Measurements from ENCODE around the gene FAU. TPM values are rescaled to one million over a fixed set of nuclear protein-coding genes. Genes with fewer than 3 reads are reported as not detected.

The FAU gene
- total and polyA plus RNA-seq, 7 donors: 465 to 798 (median 639) TPM

GRCh38 chr11:65084598-65085375, 37.1 kb downstream of the FAU start:
- peak in 1 of 4 donors; percentile 8 for ATAC-seq
- TF ChIP-seq CTCF (IDR thresholded peaks at IDR 0.05): no peak
- H3K27me3 ChIP-seq (ENCODE audit: insufficient read depth in 3 of 3, low read length in 2 of 3): no peaks in the 10 kb centered on the region

GRCh38 chr11:65083834-65084597, 37.9 kb downstream of the FAU start, which contains the start of the genes CDCA5 and ZFPL1:
Gene CDCA5, minus strand, starts transcription at chr11:65084040. Its CDS starts 62 bp downstream, at chr11:65083978.
Gene ZFPL1, plus strand, starts transcription at chr11:65084222. Its CDS starts 477 bp downstream, at chr11:65084699.
- Histone ChIP-seq H3K9me3 (no peaks in the 10 kb centered on the region), H3K4me3 (peak within 1 kb of the TSS; percentile 84), H3K27ac (peak within 1 kb of the TSS; percentile 88), H3K4me1 (peaks cover 23% of the 10 kb centered on the region), H3K36me3 (ENCODE audit: insufficient read depth in 1 of 2, low read depth in 1 of 2) (peaks cover 3 to 41% of the 10 kb centered on the region in 2 donors), H3K27me3 (ENCODE audit: insufficient read depth in 3 of 3, low read length in 2 of 3) (no peaks in the 10 kb centered on the region)
- no peak for TF ChIP-seq CTCF (IDR thresholded peaks at IDR 0.05)
- DNase-seq (peak; percentile 96 to 97), ATAC-seq (peak; percentile 97 to 99 (median 99))
- WGBS, 3 donors: 1% methylated on average over 56 to 79 of the region's 79 CpGs
- intact Hi-C loops (cut with DNase I): loop anchor here (1.0 to 5.0 kb wide), 3 partner anchors 12 to 42 kb away; partner anchors contain the start of genes SAC3D1 (in 2 of the 2) and VPS51 (in 1 of the 2)

More at GRCh38 chr11:65084598-65085375, 37.1 kb downstream of the FAU start:
- Histone ChIP-seq H3K4me1 (peaks cover 23% of the 10 kb centered on the region), H3K27ac (peak overlapping the region; percentile 88), H3K36me3 (ENCODE audit: insufficient read depth in 1 of 2, low read depth in 1 of 2) (peaks cover 3 to 49% of the 10 kb centered on the region in 2 donors), H3K4me3 (peak overlapping the region; percentile 84), H3K9me3 (no peaks in the 10 kb centered on the region)
- WGBS, 3 donors: 42 to 44% (median 43%) methylated on average over 23 of the region's 23 CpGs
- intact Hi-C loops (cut with DNase I): loop anchor here (1.0 to 5.0 kb wide), 3 partner anchors 12 to 42 kb away; partner anchors contain the start of genes SAC3D1 (in 2 of the 2) and VPS51 (in 1 of the 2)
- DNase-seq: no peak

GRCh38 chr11:65083134-65083833, 38.6 kb downstream of the FAU start:
- Histone ChIP-seq H3K27ac (peak overlapping the region; percentile 88), H3K4me1 (peaks cover 23% of the 10 kb centered on the region), H3K9me3 (no peaks in the 10 kb centered on the region), H3K4me3 (peak overlapping the region; percentile 84), H3K27me3 (ENCODE audit: insufficient read depth in 3 of 3, low read length in 2 of 3) (no peaks in the 10 kb centered on the region), H3K36me3 (ENCODE audit: insufficient read depth in 1 of 2, low read depth in 1 of 2) (peaks cover 3 to 34% of the 10 kb centered on the region in 2 donors)
- peak in 2 of 4 donors; percentile 1 to 4 for ATAC-seq
- 3 to 6% (median 3%) methylated on average over 13 of the region's 13 CpGs for WGBS, 3 donors
- intact Hi-C loops (cut with DNase I): loop anchor here (5.0 kb wide), 1 partner anchor 41 kb away; the partner anchor contains the start of gene SAC3D1 (in 2 of the 2)
- no peak for TF ChIP-seq CTCF (IDR thresholded peaks at IDR 0.05)
- no peak for DNase-seq

GRCh38 chr11:65078786-65079342, 43.1 kb downstream of the FAU start:
- H3K36me3 ChIP-seq (ENCODE audit: insufficient read depth in 1 of 2, low read depth in 1 of 2): no peaks in the 10 kb centered on the region
- intact Hi-C loops (cut with DNase I): loop anchor here in 1 of 2 donors (5.0 kb wide), 1 partner anchor 57 kb away; no protein-coding TSS in a partner anchor
- DNase-seq: no peak

More at GRCh38 chr11:65078786-65079342, 43.1 kb downstream of the FAU start:
- 87 to 89% (median 89%) methylated on average over 9 of the region's 9 CpGs for WGBS, 3 donors
- Histone ChIP-seq H3K9me3 (no peaks in the 10 kb centered on the region), H3K4me3 (no peak overlapping the region), H3K27ac (no peak overlapping the region), H3K27me3 (ENCODE audit: insufficient read depth in 3 of 3, low read length in 2 of 3) (no peaks in the 10 kb centered on the region), H3K4me1 (peaks cover 9% of the 10 kb centered on the region)
- no peak for TF ChIP-seq CTCF (IDR thresholded peaks at IDR 0.05)
- no peak for ATAC-seq

Measured in psoas muscle (tissue), 8 donors.